HEK293 (cell line): ENCODE results near the gene STAB1.

ENCODE experiments used
- CTCF ChIA-PET: fragments of 350-600 bp; formaldehyde crosslinking; extraction: SDS; loops from one replicate; lab custom pipeline; 2021; ENCODE audit warnings: antibody characterized with exemption; lab: Yijun Ruan, JAX
- POLR2A ChIA-PET: fragments of 300-600 bp; formaldehyde crosslinking; extraction: SDS; loops from one replicate; lab custom pipeline; 2020; ENCODE audit warnings: antibody characterized with exemption, inconsistent platforms; lab: Yijun Ruan, JAX
- H3K27ac ChIP-seq: fragments of 200-500 bp; sonication (Bioruptor generic); 2 replicates; pipeline ENCODE4 v1.5.1; 2014; ENCODE audit warnings: low read depth, low read length, control low read depth, inconsistent platforms; ENCODE audit errors: extremely low read depth
- H3K36me3 ChIP-seq, 2 experiments: fragments of 200-500 bp in 1 of 2; sonication (Bioruptor generic) in 1 of 2; 1 replicate in 1 of 2; 2 replicates in 1 of 2; pipeline ENCODE4 v1.5.1; 2014 to 2017; ENCODE audit warnings: inconsistent platforms in 2 of 2, low read length in 2 of 2; ENCODE audit not compliant: control insufficient read depth in 2 of 2, insufficient read depth in 1 of 2
- H3K4me1 ChIP-seq: fragments of 200-500 bp; sonication (Bioruptor generic); 2 replicates; pipeline ENCODE4 v1.5.1; 2014; ENCODE audit warnings: mild to moderate bottlenecking, low read length, inconsistent platforms; ENCODE audit not compliant: control insufficient read depth, insufficient read depth
- H3K4me3 ChIP-seq: 2 replicates; pipeline ENCODE4 v1.5.1; 2011; ENCODE audit warnings: low read depth, mild to moderate bottlenecking, control low read depth, low read length, moderate library complexity
- H3K9me3 ChIP-seq: fragments of 200-500 bp; sonication (Bioruptor generic); 2 replicates; pipeline ENCODE4 v1.5.1; 2014; ENCODE audit warnings: low read depth, low read length, inconsistent platforms; ENCODE audit not compliant: control insufficient read depth, insufficient read depth
- EGR2 ChIP-seq: fragments of 450-650 bp; formaldehyde crosslinking; IDR thresholded peaks from 2 replicates; pipeline ENCODE4 v1.5.1; 2016; ENCODE audit warnings: low read depth, missing biosample characterization, missing genetic modification characterization
- HOXA7 ChIP-seq: sonication (generic); formaldehyde crosslinking; IDR thresholded peaks from 2 replicates; pipeline ENCODE4 v1.8.1; 2022; ENCODE audit warnings: missing genetic modification reagents, borderline replicate concordance
- IKZF3 ChIP-seq: fragments of 450-650 bp; IDR thresholded peaks from 2 replicates; pipeline ENCODE4 v1.5.0; 2018; ENCODE audit warnings: missing biosample characterization, mild to moderate bottlenecking, missing genetic modification characterization, moderate library complexity
- KLF10 ChIP-seq: fragments of 450-650 bp; IDR thresholded peaks from 2 replicates; pipeline ENCODE4 v1.5.1; 2018; ENCODE audit warnings: missing biosample characterization, mild to moderate bottlenecking, missing genetic modification characterization
- KLF8 ChIP-seq: fragments of 450-650 bp; formaldehyde crosslinking; IDR thresholded peaks from 2 replicates; pipeline ENCODE4 v1.5.1; 2016; ENCODE audit warnings: missing biosample characterization, missing genetic modification characterization
- KLF9 ChIP-seq: fragments of 450-650 bp; formaldehyde crosslinking; IDR thresholded peaks from 2 replicates; pipeline ENCODE4 v1.5.1; 2016; ENCODE audit warnings: missing biosample characterization, missing genetic modification characterization, low read depth
- SCRT1 ChIP-seq: fragments of 450-650 bp; formaldehyde crosslinking; IDR thresholded peaks from 2 replicates; pipeline ENCODE4 v1.5.1; 2016; ENCODE audit warnings: missing biosample characterization, missing genetic modification characterization, borderline replicate concordance
- SCRT2 ChIP-seq: fragments of 450-650 bp; formaldehyde crosslinking; IDR thresholded peaks from 2 replicates; pipeline ENCODE4 v1.5.1; 2016; ENCODE audit warnings: missing biosample characterization, missing genetic modification characterization
- TRIM28 ChIP-seq: IDR thresholded peaks from 2 replicates; pipeline ENCODE4 v1.6.1; 2011; ENCODE audit warnings: low read length, control low read depth, borderline replicate concordance
- ZFHX2 ChIP-seq: fragments of 450-650 bp; formaldehyde crosslinking; conservative IDR thresholded peaks from 2 replicates; pipeline ENCODE4 v1.5.1; 2016; ENCODE audit warnings: missing biosample characterization, missing genetic modification characterization
- ZNF146 ChIP-seq: fragments of 450-650 bp; formaldehyde crosslinking; IDR thresholded peaks from 2 replicates; pipeline ENCODE4 v1.5.1; 2016; ENCODE audit warnings: missing biosample characterization, missing genetic modification characterization
- ZNF175 ChIP-seq: fragments of 450-650 bp; formaldehyde crosslinking; IDR thresholded peaks from 2 replicates; pipeline ENCODE4 v1.5.1; 2016; ENCODE audit warnings: missing biosample characterization, missing genetic modification characterization
- ZNF223 ChIP-seq: fragments of 450-650 bp; formaldehyde crosslinking; IDR thresholded peaks from 2 replicates; pipeline ENCODE4 v1.5.1; 2016; ENCODE audit warnings: missing biosample characterization, missing genetic modification characterization
- ZNF266 ChIP-seq: fragments of 450-650 bp; formaldehyde crosslinking; IDR thresholded peaks from 2 replicates; pipeline ENCODE4 v1.5.1; 2016; ENCODE audit warnings: missing biosample characterization, missing genetic modification characterization, low read depth
- ZNF354C ChIP-seq: fragments of 450-650 bp; formaldehyde crosslinking; IDR thresholded peaks from 2 replicates; pipeline ENCODE4 v1.5.1; 2016; ENCODE audit warnings: missing biosample characterization, missing genetic modification characterization, low read depth, borderline replicate concordance
- ZNF416 ChIP-seq: fragments of 450-650 bp; formaldehyde crosslinking; IDR thresholded peaks from 2 replicates; pipeline ENCODE4 v1.5.1; 2016; ENCODE audit warnings: missing biosample characterization, missing genetic modification characterization
- ZNF423 ChIP-seq: fragments of 450-650 bp; formaldehyde crosslinking; IDR thresholded peaks from 2 replicates; pipeline ENCODE4 v1.5.1; 2016; ENCODE audit warnings: missing biosample characterization, missing genetic modification characterization
- ZNF48 ChIP-seq: fragments of 450-650 bp; formaldehyde crosslinking; IDR thresholded peaks from 2 replicates; pipeline ENCODE4 v1.5.1; 2016; ENCODE audit warnings: missing biosample characterization, missing genetic modification characterization
- ZNF501 ChIP-seq: fragments of 450-650 bp; formaldehyde crosslinking; IDR thresholded peaks from 2 replicates; pipeline ENCODE4 v1.5.1; 2016; ENCODE audit warnings: missing biosample characterization, missing genetic modification characterization
- ZNF514 ChIP-seq: fragments of 450-650 bp; formaldehyde crosslinking; IDR thresholded peaks from 2 replicates; pipeline ENCODE4 v1.5.1; 2016; ENCODE audit warnings: missing biosample characterization, missing genetic modification characterization
- ZNF629 ChIP-seq: fragments of 450-650 bp; formaldehyde crosslinking; IDR thresholded peaks from 2 replicates; pipeline ENCODE4 v1.5.1; 2017; ENCODE audit warnings: missing biosample characterization, missing genetic modification characterization
- ZNF701 ChIP-seq: fragments of 450-650 bp; formaldehyde crosslinking; IDR thresholded peaks from 2 replicates; pipeline ENCODE4 v1.5.1; 2016; ENCODE audit warnings: missing biosample characterization, missing genetic modification characterization
- ZNF76 ChIP-seq: fragments of 450-650 bp; formaldehyde crosslinking; IDR thresholded peaks from 2 replicates; pipeline ENCODE4; 2016; ENCODE audit warnings: low read depth, missing biosample characterization, missing genetic modification characterization, borderline replicate concordance
- ZSCAN23 ChIP-seq: fragments of 450-650 bp; formaldehyde crosslinking; IDR thresholded peaks from 2 replicates; pipeline ENCODE4 v1.5.1; 2016; ENCODE audit warnings: missing biosample characterization, missing genetic modification characterization
- TF ChIP-seq, protein P1 (sequence below): fragments of 450-650 bp; formaldehyde crosslinking; IDR thresholded peaks from 2 replicates; pipeline ENCODE4 v1.5.1; 2016; ENCODE audit warnings: missing biosample characterization, missing genetic modification characterization
- TF ChIP-seq, protein P2 (sequence below): fragments of 450-650 bp; formaldehyde crosslinking; IDR thresholded peaks from 2 replicates; pipeline ENCODE4 v1.5.1; 2016; ENCODE audit warnings: missing biosample characterization, missing genetic modification characterization
- TF ChIP-seq, protein P3 (sequence below): fragments of 450-650 bp; formaldehyde crosslinking; conservative IDR thresholded peaks from 2 replicates; pipeline ENCODE4 v1.5.1; 2016; ENCODE audit warnings: low read depth, missing biosample characterization, missing genetic modification characterization
- TF ChIP-seq, protein P4 (sequence below): fragments of 450-650 bp; formaldehyde crosslinking; IDR thresholded peaks from 2 replicates; pipeline ENCODE4 v1.5.1; 2016; ENCODE audit warnings: missing biosample characterization, missing genetic modification characterization, low read depth

STAB1 gene

DNA sequence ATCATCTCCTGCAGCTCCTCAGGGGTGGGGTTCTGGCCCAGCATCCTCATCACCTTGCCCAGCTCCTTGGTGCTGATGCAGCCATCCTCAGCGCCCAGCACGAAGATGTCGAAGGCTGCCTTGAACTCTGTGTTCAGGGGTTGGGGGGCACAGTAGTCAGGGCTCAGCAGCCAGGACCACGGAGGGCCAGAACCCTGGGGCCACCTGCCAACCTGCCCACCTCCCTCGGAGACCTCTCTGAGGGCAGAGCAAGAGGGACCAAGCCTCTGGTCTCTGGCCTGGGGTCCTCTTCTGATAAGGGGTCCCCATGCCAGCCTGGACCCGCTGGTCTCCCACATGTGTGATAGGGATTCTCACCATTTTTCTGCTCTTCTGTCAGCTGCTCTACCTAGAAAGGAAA lies 43.0 kb upstream of the STAB1 start:
- CTCF ChIA-PET, result no interaction called here
- H3K4me3 ChIP-seq, result no peak overlapping the region
- POLR2A ChIA-PET, result no interaction called here

DNA sequence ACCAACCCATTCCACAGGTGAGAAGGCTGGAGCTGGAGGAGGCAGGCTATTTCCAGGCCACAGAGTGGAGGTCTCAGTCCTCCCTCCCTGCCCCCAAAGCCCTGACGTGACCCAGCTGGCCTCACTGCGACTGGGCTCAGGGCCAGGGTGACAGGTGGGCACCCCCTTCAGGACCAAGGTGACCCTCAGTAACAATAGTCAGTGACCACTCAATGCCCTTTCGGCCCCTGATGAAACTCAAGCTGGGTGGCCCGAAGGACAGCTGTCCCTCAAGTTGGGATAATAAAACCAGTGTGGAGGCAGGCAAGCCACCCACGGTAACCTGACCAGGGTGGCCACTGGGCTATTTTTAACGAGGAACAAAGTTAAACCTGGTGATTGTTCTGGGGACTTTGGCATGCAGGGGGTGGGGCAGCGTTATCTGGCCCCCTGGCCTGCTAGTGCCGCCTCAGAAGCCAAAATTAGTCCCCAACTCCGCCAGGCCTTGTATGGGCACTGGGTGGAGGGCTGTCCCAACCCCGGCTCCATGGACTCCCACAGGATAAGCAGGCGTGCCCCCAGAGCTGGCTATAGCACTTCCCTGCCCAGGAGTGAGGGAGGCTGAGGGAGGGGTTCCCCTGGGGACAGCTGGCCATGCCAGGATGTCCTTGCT lies 42.4 kb upstream of the STAB1 start:
- Histone ChIP-seq H3K27ac (no peak overlapping the region), H3K4me1 (peaks cover 2% of the 10 kb centered on the region; the same call in 1 of the 2 replicates), H3K4me3 (no peak overlapping the region), H3K36me3 (peaks cover 0 to 11% of the 10 kb centered on the region in 2 experiments; a peak in 1 of 3 replicates), H3K9me3 (no peaks in the 10 kb centered on the region)
- ChIA-PET CTCF (no interaction called here), POLR2A (no interaction called here)
- TF ChIP-seq ZNF416 (tag by site-specific recombination) (no peak), KLF10 (tag by site-specific recombination) (no peak), KLF9 (tag by site-specific recombination) (no peak), ZNF266 (tag by site-specific recombination) (no peak), ZNF175 (no peak), ZNF514 (no peak), EGR2 (tag by site-specific recombination) (0 out of 2 replicates have a peak, but pooled peaks have one; percentile 37), ZNF501 (tag by site-specific recombination) (no peak), ZNF701 (tag by site-specific recombination) (no peak), ZNF48 (tag by site-specific recombination) (no peak), ZNF354C (no peak), IKZF3 (no peak), HOXA7 (CRISPR knock-in tag) (no peak), SCRT1 (tag by site-specific recombination) (0 out of 2 replicates have a peak, but pooled peaks have one; percentile 4), KLF8 (no peak), ZSCAN23 (tag by site-specific recombination) (no peak), ZNF629 (tag by site-specific recombination) (no peak), SCRT2 (tag by site-specific recombination) (peak; percentile 45), ZNF76 (no peak), ZNF146 (no peak), TRIM28 (no peak), ZFHX2 (tag by site-specific recombination) (peak; percentile 53), ZNF423 (tag by site-specific recombination) (no peak), ZNF223 (tag by site-specific recombination) (no peak)
- TF ChIP-seq, protein P1, sequence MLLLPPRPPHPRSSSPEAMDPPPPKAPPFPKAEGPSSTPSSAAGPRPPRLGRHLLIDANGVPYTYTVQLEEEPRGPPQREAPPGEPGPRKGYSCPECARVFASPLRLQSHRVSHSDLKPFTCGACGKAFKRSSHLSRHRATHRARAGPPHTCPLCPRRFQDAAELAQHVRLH, result no peak
- TF ChIP-seq, protein P2, sequence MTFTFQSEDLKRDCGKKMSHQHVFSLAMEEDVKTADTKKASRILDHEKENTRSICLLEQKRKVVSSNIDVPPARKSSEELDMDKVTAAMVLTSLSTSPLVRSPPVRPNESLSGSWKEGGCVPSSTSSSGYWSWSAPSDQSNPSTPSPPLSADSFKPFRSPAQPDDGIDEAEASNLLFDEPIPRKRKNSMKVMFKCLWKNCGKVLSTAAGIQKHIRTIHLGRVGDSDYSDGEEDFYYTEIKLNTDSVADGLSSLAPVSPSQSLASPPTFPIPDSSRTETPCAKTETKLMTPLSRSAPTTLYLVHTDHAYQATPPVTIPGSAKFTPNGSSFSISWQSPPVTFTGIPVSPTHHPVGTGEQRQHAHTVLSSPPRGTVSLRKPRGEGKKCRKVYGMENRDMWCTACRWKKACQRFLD (tag by site-specific recombination), result no peak

More for the DNA sequence above, 43.0 kb upstream of the STAB1 start:
- Histone ChIP-seq H3K9me3 (no peaks in the 10 kb centered on the region), H3K27ac (no peak overlapping the region), H3K36me3 (peaks cover 0 to 5% of the 10 kb centered on the region in 2 experiments; a peak in 1 of 3 replicates), H3K4me1 (peaks cover 2% of the 10 kb centered on the region; the same call in 1 of the 2 replicates)
- TF ChIP-seq, protein P3, sequence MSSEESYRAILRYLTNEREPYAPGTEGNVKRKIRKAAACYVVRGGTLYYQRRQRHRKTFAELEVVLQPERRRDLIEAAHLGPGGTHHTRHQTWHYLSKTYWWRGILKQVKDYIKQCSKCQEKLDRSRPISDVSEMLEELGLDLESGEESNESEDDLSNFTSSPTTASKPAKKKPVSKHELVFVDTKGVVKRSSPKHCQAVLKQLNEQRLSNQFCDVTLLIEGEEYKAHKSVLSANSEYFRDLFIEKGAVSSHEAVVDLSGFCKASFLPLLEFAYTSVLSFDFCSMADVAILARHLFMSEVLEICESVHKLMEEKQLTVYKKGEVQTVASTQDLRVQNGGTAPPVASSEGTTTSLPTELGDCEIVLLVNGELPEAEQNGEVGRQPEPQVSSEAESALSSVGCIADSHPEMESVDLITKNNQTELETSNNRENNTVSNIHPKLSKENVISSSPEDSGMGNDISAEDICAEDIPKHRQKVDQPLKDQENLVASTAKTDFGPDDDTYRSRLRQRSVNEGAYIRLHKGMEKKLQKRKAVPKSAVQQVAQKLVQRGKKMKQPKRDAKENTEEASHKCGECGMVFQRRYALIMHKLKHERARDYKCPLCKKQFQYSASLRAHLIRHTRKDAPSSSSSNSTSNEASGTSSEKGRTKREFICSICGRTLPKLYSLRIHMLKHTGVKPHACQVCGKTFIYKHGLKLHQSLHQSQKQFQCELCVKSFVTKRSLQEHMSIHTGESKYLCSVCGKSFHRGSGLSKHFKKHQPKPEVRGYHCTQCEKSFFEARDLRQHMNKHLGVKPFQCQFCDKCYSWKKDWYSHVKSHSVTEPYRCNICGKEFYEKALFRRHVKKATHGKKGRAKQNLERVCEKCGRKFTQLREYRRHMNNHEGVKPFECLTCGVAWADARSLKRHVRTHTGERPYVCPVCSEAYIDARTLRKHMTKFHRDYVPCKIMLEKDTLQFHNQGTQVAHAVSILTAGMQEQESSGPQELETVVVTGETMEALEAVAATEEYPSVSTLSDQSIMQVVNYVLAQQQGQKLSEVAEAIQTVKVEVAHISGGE (tag by site-specific recombination), result no peak
- TF ChIP-seq, protein P4, sequence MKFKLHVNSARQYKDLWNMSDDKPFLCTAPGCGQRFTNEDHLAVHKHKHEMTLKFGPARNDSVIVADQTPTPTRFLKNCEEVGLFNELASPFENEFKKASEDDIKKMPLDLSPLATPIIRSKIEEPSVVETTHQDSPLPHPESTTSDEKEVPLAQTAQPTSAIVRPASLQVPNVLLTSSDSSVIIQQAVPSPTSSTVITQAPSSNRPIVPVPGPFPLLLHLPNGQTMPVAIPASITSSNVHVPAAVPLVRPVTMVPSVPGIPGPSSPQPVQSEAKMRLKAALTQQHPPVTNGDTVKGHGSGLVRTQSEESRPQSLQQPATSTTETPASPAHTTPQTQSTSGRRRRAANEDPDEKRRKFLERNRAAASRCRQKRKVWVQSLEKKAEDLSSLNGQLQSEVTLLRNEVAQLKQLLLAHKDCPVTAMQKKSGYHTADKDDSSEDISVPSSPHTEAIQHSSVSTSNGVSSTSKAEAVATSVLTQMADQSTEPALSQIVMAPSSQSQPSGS (tag by site-specific recombination), result no peak
